HG03135 (cell line): Measurements from ENCODE around the gene OR4K1.
"Not testable (repeated sequence)": the region's sequence is repeated elsewhere in the genome, so short reads cannot be mapped to it uniquely, and the experiment has no call there.

ENCODE experiments used
- ATAC-seq: cut with Tn5 transposase; IDR thresholded peaks from one replicate; pipeline ENCODE4 v1.9.1; 2021; ENCODE audit warnings: mild to moderate bottlenecking, moderate library complexity; ENCODE audit not compliant: unreplicated experiment

The OR4K1 gene, protein sequence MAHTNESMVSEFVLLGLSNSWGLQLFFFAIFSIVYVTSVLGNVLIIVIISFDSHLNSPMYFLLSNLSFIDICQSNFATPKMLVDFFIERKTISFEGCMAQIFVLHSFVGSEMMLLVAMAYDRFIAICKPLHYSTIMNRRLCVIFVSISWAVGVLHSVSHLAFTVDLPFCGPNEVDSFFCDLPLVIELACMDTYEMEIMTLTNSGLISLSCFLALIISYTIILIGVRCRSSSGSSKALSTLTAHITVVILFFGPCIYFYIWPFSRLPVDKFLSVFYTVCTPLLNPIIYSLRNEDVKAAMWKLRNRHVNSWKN

DNA sequence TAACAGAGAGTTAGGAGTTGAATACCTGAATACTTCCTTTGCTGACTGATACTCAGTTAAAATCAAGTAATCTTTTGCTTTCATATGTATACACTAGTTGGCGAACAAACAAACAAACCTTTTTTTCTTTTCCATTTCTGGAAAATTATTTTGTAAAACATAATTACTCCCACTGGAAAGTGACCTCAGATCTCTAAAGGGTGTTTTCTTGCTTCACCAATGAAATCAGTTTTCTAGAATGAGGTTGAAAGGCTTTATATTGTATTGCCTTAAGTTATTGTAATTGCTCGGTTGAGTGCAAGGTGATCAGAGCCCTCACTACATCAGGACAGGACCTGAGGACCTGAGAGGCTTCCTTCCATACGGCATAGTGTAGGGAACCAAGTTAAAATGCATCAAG, at the start of gene OR4K1:
OR4K1 (plus strand) TSS at position 301 of the 400 bp plus-strand sequence. CDS start 4,750 bp downstream, outside the sequence.
- no peak for ATAC-seq

DNA sequence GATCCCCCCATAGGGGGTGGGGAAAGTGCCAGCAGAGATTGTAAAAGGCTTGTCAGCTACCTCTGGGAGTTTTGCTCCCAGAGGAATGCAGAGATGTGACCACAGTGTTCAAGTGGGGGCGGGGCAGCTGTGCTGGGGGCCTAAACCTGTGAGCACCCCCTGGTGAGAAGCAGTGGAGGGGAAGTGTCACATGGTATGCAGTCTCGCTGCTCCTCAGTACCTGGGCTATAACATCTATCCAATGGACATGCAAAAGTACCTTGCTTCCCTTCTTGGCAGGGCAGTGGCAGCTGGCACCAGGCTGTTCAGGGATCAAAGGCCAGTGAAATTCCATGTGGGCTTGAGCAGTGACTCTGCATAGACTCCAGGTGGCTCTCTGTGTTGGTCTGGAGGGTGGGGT, 35.4 kb upstream of the OR4K1 start:
- ATAC-seq, result no peak

DNA sequence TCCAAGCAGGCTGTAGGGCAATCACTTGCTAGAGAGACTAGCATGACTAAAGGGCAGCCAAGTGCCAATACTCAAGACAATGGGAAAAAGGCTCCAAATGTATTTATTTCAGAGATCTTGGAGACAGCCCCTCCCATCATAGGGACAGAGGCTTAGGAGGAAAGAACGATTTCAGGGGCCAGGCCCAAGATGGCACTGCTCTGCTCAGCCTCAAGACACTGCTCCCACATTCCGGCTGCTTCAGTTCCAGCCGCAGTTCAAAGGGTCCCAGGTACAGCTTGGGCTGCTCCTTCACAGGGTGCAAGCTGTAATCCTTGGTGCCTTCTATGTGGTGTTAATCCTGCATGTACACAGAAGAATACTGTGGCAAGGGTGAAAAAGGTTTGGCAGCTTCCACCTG, 29.7 kb upstream of the OR4K1 start:
- no peak for ATAC-seq

DNA sequence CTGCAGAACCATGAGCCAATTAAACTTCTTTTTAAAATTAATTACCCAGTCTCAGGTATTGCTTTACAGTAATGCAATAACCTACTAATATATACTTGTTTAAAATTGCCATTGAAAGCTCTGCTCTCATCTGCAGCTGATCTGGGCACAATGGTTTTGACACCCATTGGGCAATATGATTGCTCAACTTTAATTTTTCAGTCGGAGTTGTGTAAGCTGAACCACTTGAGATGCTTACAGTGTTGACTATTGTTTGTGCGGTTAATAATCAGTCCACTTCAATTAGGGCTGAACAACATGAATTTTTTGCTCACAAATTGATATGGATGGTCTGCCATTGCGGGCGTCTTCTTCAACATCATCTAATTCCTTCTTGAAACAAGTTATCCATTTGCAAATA, 28.3 kb upstream of the OR4K1 start:
- no peak for ATAC-seq

DNA sequence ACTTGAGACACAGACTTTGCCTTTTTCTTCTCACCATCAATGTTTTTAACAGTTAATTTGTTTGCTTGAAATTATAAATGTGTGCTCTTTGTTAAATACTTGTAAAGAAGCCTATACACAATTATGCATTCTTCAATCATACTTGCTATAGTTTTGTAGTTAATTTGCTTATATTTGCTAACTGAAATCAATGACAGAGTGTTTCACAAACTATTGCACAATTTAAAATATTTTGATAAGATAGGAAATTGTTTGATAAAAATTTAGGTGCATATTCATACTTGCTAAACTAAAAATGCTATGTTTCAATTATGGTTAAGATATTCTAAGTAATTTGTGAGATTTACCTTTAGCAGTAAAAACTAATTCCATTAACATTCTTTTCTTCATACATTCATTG, 24.1 kb upstream of the OR4K1 start:
- no peak for ATAC-seq

DNA sequence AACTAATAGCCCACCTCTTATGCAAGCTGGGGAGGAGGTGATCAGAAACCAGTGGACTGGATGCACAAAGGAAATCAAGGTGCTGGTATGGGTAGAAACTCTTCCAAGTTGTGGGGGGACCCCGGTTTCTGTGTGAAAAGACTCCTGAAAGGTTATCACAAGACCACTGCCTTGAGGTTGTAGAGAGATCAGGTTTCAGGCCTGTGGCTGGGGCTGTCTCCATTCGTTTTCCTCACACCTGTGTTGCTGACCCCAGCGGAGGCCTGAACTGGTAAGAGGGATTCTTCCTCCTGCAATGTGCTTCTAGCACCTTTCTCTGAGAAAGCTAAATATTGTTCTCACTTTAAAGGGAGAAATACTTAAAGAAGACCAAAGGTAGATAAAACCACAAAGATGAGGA, 19.6 kb upstream of the OR4K1 start:
- no peak for ATAC-seq

DNA sequence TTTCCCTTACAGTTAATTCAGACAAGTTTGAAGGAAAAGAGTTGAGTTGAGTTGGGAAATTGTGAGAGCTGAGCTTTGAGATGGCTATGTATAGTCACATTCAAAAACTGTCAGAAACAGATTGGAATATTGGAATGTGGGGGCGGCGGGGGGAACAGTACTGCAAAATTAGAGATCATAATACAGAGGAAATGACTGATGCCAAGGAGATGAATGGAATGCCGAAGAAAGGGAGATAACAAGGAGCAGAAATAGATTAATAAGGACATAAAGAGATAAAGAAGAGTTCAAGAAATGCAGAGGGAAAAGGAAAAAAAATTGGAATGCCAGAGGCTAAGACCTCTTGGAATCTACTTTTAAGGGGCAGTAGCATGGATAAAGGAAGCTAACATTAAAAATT, 13.5 kb upstream of the OR4K1 start:
- no peak for ATAC-seq

DNA sequence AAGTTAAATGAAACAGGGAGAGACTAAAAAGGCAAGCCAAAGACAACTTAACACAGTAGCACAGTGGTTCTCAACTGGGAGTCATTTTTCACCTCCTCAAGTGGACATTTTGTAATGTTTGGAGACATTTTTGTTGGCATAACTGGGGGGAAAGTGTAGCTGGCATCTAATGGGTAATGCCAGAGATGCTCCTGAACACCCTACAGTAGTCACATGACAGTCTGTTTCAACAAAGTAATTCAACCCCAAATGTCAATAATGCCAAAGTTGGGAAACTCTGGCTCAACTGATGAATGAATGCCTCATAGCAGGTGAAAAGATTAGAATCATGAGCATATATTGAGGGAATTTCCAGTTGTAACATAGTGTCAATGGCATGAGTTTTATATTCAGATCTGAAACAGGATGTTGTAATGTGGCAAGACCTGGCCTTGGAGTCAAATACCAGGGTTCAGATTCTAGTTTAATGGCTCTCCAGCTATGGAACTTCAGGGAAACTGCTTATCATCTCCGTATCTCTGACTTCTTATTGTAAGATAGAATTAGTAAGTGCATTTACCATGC, 12.7 kb upstream of the OR4K1 start:
- no peak for ATAC-seq

DNA sequence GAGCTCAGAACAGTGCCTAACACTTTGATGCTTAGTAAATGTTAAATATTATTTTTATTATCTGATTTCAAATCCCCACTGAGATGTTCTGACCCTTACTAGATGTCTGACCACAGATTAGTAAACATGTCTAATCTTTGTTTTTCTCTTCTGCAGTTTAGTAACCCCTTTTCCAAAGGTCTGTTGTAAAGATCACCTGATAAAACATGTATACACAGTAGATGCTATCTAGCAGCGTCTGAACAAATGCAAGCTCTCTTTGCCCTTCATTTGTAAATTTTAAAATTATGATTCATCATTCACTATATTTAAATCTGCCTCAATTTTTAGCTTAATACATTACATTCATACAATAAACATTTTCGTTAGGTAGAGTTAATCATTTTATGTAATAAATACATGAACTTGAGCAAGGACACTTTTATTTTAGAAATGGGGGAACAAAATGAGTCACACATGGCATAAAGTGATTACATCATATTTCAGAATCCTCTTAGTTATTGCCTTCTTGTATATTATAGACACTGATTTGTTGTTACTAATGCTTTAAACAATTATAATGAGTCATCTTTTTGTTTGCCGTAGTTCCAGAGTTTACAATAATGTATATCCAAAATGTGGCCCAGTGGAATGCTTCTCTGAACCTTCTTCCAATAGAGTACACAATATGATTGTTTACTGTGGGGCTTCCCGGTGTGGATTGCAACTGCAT, 12.0 kb upstream of the OR4K1 start:
- no peak for ATAC-seq

DNA sequence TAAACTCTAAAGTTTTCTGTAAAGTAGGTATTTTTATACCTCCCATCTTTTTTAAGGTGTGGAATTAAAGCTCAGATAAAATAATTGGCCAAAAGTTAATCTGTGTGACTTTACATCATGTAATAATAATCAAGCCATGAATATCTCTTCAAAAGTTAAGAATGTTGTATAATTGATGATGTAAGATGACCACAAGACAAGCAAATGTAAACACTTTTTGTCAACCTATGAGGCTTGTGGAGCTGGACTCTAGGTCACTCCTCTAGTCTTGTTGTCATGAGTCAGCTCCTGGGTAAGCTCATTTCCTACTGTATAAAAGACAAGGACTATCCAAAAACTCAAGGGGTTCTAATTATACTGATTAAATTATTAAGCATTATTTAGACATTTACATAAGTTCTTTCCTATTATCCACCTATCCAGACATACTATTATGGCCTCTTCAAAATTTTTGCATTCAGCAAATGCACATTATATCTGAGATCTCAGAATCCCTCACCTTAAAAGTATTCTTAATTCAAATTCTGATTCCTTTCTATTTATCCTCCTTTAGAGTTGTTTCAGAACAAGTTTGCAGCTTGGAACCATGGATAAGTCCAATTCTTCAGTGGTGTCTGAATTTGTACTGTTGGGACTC, 10.6 kb upstream of the OR4K1 start, which contains the start of gene OR4K5:
OR4K5 (plus strand) TSS at position 587 of the 637 bp plus-strand sequence; CDS start at position 587, 0 bp downstream.
- ATAC-seq, result no peak

DNA sequence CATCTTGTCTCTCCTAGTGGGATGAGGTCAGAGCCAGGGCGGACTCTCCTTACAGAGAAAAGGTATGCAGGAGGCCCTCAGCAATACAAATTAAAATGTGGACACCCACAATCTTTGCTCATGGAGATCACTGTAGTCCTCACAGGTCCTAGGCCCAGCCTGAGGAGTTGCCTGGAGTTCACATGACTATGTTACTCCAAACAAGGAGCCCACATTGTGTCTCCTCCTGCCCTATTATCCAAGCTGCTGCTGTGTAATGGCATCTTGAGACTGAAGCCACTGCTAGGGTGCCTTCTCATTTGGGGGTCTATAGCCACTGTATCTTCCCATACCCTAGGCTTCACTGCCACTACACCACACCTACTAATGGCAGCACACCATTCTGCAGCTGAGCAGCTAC, 11.0 kb downstream of the OR4K1 start:
- no peak for ATAC-seq

DNA sequence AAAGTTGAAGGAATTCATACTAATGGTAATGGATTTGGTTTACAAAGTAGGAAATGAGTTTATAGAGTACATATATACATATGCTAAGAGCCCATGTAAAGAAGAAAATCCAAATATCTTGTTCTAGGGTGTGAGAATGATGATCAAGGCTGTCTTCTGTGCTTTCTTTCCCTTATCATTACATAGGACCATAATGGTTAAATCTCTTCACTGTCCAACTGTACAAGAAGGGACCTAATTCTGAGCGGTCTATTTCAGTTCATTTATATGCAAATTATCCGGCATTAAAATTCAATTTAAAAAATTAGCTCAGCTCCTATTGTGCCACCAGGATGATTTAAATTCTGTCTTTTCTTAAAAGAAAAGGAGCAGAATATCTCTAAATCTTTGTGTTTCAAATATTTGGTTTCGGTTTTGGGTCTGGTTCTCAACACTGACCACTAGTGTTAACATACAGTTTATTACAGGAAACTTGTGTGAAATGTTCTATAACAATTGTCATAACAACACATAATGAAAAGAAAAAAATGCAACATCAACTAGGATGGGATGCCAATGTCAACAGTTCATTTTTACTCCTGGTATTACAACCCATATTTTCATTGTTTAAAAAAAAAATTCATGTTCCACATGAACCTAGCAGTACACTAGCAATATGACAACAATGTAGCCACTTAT, 16.8 kb downstream of the OR4K1 start:
- ATAC-seq, result no peak

DNA sequence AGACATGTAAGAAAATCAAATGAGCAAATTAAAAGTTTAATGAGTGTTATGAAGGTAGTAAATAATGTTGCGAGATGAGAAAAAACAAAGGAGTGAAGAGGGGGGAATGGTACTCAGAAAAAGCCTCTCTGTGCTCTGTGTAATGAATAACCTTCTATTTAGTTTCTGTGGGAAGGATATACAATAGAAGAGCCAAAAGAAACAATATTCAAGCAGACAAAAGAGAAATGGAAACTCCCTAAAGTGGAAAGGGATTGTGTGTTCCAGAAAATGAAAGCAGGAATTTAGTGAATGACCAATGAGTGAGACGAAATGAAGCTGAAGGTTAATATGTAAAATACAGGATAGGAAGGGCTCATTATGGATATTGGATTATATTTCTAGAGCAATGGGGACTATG, 18.5 kb downstream of the OR4K1 start:
- ATAC-seq, result no peak

DNA sequence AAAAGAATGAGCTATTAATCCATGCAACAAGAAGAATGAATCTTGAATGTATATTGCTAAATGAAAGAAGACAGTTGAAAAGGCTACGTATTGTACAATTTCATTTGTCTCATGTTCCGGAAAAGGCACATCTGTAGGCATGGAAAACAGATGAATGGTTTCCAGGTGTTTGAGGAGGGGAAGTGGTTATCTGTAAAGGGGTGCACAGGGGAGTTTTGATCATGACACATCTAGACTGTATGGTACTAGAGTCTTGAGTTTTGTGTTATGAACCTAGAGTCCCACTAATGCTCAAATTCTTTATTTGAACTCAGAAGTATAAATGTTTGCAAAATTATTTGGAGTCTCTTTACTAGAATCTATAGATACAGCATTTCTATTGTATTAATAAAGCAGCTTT, 39.0 kb downstream of the OR4K1 start:
- not testable (repeated sequence) for ATAC-seq

DNA sequence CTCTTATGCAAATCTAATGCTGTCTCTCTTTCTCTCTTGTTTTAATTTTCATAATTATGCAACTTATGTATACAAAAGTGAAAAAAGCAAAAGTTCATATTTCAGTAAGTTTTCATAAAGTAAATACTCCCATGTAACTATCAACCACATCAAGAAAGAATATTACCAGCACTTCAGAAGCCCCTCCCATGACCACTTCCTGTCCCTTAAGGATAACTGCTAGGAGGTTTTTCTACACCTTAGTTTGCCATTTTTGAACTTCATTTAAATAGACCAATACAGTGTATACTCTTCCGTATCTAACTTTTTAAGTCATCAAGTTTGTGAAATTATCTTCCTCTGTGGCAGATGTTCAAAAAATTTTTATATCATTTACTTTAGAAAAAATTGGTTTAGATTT, 44.1 kb downstream of the OR4K1 start:
- no peak for ATAC-seq

DNA sequence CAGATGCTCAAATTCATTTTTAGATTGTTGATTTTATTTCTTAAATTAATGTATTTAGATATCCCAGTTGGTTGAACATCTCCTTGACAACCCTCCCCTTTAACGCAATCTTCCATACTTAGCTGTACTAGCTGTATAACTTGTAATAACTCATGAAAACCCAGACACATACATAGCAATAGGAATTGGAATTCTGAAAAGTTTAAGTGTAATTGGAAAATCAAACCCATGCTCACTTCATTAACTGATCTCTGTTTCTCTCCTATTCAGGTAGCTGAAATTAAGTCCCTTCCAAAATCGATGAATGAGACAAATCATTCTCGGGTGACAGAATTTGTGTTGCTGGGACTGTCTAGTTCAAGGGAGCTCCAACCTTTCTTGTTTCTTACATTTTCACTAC, 44.6 kb downstream of the OR4K1 start, which contains the start of gene OR4K15:
OR4K15 (plus strand) TSS at position 301 of the 400 bp plus-strand sequence; CDS start at position 301, 0 bp downstream.
- ATAC-seq, result no peak
